ENCODE data around the gene RRP7A. TPM values are rescaled to one million over a fixed set of nuclear protein-coding genes. Genes with fewer than 3 reads are reported as not detected.
"Not testable (repeated sequence)": the region's sequence is repeated elsewhere in the genome, so short reads cannot be mapped to it uniquely, and the experiment has no call there.

RRP7A gene
- total RNA-seq, 1 experiment from 2014 or later, result 73.1 TPM

- DNase-seq (ENCODE audit: low spot score); in situ Hi-C loops (cut with HindIII; ENCODE audit: low sequenced_read_pairs): not testable (repeated sequence)
Measured at GRCh38 chr22:42508975-42509364, 10.6 kb downstream of the RRP7A start.

DNA sequence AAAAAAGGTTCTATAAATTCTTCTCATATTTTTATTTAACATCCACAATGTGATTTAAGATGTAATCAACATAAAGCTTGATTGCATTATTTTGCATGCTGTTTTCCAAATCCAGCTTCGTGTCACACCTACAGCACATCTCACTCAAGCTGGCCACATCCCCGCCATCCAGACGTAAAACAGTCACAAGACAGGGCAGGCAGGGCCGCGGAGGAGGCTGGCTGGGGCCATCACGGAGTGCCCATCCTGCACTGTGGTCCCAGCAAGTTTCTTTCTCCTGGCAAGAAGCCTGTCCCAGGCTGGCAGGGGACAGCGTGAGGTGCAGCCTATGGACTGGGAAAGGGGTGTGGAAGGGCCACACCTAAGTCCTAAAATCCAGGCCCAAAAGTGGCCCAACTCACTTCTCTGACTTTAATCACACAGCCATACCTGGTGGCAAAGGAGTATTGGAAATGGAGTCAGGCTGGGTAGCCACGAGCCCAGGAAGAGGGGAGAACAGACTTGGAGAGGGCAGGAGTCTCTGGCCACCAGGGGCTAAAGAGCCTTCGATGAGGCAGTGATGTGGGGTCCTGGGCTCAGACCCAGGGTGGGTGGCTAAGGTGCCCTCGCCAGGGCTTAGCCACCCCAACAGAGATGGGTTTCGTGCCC is 11.1 kb downstream of the RRP7A start:
- DNase-seq (ENCODE audit: low spot score); in situ Hi-C loops (cut with HindIII; ENCODE audit: low sequenced_read_pairs): not testable (repeated sequence)

- in situ Hi-C loops (cut with HindIII; ENCODE audit: low sequenced_read_pairs), result no loop called here
- DNase-seq (ENCODE audit: low spot score), result no peak
Measured at GRCh38 chr22:42500836-42501179, 18.8 kb downstream of the RRP7A start.

- in situ Hi-C loops (cut with HindIII; ENCODE audit: low sequenced_read_pairs), result no loop called here
- DNase-seq (ENCODE audit: low spot score), result peak; percentile 77
Measured at GRCh38 chr22:42500161-42500835, 19.3 kb downstream of the RRP7A start.

DNA sequence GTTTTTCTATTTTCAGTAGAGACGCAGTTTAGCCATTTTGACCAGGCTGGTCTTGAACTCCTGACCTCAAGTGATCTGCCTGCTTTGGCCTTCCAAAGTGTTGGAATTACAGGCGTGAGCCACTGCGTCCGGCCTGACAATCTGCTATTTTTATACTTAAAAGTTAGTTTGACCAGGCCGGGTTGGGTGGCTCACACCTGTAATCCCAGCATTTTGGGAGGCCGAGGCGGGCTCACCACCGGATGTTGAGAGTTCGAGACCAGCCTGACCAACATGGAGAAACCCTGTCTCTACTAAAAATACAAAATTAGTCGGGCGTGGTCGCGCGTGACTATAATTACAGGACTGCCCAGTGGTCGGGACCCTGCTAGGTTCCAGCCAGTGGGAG is 19.8 kb downstream of the RRP7A start:
- in situ Hi-C loops (cut with HindIII; ENCODE audit: low sequenced_read_pairs); DNase-seq (ENCODE audit: low spot score): not testable (repeated sequence)

- DNase-seq (ENCODE audit: low spot score); in situ Hi-C loops (cut with HindIII; ENCODE audit: low sequenced_read_pairs): not testable (repeated sequence)
Measured at GRCh38 chr22:42495533-42496141, 24.0 kb downstream of the RRP7A start.

- no peak for DNase-seq (ENCODE audit: low spot score)
- in situ Hi-C loops (cut with HindIII; ENCODE audit: low sequenced_read_pairs), result no loop called here
Measured at GRCh38 chr22:42493393-42493792, 26.2 kb downstream of the RRP7A start.

GRCh38 chr22:42492323-42492690 is 27.3 kb downstream of the RRP7A start:
- in situ Hi-C loops (cut with HindIII; ENCODE audit: low sequenced_read_pairs), result no loop called here
- no peak for DNase-seq (ENCODE audit: low spot score)

DNA sequence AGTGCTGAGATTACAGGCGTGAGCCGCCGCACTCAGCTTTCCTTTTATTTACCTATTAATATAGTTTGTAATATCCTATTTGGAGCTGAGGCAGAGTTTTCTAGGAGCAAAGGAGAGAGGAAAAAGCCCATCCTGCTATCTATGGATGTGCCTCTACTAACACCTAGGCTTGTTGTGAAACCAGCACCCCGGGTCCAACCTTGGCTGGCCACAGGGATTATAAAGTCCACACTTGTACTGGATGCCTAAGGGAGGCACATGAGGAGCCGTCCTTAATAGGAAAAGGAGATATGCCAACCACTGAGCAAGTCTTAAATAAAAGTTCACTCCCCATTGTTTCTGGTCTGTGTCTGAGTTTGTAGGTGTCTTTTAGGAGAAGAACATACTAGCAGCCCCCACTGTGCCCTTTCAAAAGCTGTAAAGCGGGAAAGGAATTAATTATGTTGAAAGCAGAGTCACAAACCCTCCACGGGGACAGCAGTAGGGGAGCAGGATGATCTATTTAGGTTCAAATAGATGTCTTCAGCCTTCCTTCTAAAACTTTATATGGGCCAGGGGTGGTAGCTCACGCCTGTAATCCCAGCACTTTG is 29.3 kb downstream of the RRP7A start:
- DNase-seq (ENCODE audit: low spot score), result no peak
- in situ Hi-C loops (cut with HindIII; ENCODE audit: low sequenced_read_pairs), result no loop called here

GRCh38 chr22:42489000-42489399 is 30.6 kb downstream of the RRP7A start:
- no peak for DNase-seq (ENCODE audit: low spot score)
- in situ Hi-C loops (cut with HindIII; ENCODE audit: low sequenced_read_pairs), result no loop called here

- in situ Hi-C loops (cut with HindIII; ENCODE audit: low sequenced_read_pairs), result no loop called here
- DNase-seq (ENCODE audit: low spot score), result no peak
Measured at GRCh38 chr22:42484506-42484905, 35.1 kb downstream of the RRP7A start.

DNA sequence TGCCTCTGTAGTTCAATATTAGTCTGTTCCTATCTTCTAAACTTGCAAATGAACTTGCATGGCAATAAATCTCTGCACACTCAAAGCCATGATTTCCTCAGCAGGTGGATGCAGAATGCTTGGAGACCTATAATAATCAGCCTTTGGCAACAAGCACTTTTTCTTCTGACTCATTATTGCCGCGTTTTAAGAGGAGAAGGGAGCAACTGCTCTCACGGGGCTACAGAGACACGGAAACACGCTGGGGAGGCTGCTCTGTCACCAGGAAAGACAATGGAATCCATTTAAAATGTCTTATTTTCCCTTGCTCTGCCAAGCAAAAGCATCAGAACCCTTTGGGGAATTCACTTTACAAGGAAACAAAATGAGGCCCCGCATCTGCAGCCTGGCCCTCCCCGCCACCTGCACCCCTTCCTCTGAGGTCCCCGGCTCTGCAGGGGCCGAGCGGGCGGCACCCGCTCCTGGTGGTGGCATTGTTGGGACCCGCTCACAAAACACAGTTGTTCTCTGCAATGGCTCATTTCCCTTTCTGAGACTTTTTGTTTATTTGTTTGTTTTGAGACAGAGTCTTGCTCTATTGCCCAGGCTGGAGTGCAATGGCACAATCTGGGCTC is 35.9 kb downstream of the RRP7A start:
- DNase-seq (ENCODE audit: low spot score); in situ Hi-C loops (cut with HindIII; ENCODE audit: low sequenced_read_pairs): not testable (repeated sequence)

- no peak for DNase-seq (ENCODE audit: low spot score)
- in situ Hi-C loops (cut with HindIII; ENCODE audit: low sequenced_read_pairs), result loop anchor here (10.0 kb wide), 1 partner anchor 100 kb away; no protein-coding TSS in a partner anchor
Measured at GRCh38 chr22:42475122-42475521, 44.5 kb downstream of the RRP7A start.

DNA sequence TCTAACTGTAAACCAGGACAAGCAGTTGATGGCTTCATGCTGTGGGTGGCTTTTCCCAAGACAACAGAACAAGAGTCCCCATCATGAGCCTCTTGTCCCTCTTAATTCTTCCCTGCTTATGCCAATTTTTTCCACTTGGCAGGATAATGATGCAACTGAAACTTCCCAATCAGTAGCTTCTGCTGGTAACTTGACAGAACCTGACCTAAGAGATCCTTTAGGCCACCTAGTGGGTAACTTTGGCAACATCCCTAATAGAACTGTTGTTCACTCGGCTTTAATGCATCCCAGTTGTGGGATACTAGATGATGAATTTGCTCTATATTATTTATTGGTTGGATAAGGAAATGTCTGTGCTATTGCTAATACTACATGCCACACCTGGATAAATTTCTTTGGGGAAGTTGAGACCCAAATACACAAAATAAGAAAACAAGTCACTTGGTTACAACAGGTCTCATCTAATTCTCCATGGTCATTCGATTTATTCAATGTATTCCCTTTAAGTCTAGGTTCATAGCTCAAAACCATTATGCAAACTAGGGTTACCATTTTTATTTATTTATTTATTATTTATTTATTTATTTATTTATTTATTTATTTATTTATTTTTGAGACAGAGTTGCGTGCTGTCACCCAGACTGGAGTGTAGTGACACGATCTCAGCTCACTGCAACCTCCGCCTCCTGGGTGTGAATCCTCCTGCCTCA is 46.0 kb downstream of the RRP7A start:
- peak; percentile 55 for DNase-seq (ENCODE audit: low spot score)
- in situ Hi-C loops (cut with HindIII; ENCODE audit: low sequenced_read_pairs), result loop anchor here (10.0 kb wide), 1 partner anchor 99 kb away; no protein-coding TSS in a partner anchor

- in situ Hi-C loops (cut with HindIII; ENCODE audit: low sequenced_read_pairs), result loop anchor here (10.0 kb wide), 1 partner anchor 98 kb away; no protein-coding TSS in a partner anchor
- no peak for DNase-seq (ENCODE audit: low spot score)
Measured at GRCh38 chr22:42472671-42473070, 46.9 kb downstream of the RRP7A start.

DNA sequence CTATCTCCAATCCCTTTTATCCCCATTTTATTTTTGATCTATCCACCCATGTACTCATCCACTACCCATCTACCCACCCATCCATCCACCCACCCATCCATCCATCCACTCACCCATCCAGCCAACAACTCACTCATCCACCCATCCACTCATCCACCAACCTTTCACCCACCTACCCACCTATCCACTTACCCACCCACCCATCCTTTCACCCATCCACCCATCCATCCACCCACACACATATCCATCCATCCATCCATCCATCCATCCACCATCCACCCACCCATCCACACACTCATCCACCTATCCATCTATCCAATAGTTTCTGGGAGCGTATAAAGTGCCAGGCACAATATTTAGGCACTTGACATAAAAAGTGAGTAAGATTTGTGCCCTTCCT is 48.2 kb downstream of the RRP7A start:
- no peak for DNase-seq (ENCODE audit: low spot score)
- in situ Hi-C loops (cut with HindIII; ENCODE audit: low sequenced_read_pairs), result loop anchor here (10.0 kb wide), 1 partner anchor 97 kb away; no protein-coding TSS in a partner anchor

DNA sequence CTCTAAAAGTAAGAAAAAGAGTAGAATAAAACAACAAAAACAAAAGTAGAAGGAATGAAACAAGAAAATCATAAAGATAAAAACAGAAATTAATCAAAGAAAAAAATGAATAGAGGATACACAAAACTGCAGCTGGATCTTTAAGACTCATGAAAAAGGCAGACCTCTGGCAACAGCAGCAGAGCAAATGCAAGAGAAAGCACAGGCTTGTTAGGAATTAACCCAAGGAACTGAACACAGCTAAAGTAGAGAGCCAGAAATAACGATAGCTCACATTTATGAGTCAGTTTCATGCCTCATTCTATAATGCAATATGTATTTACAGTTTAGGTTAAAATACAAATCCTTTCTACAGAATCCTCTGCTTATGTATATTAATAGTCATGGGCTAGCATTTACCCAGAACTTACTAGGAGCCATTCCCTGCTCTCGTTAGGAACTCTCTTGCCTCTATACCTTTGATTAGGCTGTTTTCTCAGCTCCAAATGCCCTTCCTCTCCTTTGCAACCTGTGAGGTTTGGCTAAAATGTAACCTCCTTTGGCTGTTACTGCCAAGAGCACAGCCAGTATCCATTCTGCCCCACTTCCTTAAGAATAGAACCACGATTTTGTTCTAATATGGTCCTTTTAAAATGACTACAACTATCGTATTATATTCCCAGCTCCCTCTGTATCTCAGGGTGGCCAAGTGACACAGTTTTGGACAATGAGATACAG is 49.1 kb downstream of the RRP7A start:
- peak; percentile 9 for DNase-seq (ENCODE audit: low spot score)

GRCh38 chr22:42468841-42469240 is 50.8 kb downstream of the RRP7A start:
- in situ Hi-C loops (cut with HindIII; ENCODE audit: low sequenced_read_pairs), result no loop called here
- DNase-seq (ENCODE audit: low spot score), result no peak

More for the DNA sequence above, 49.1 kb downstream of the RRP7A start:
- in situ Hi-C loops (cut with HindIII; ENCODE audit: low sequenced_read_pairs), result loop anchor here (10.0 kb wide), 1 partner anchor 96 kb away; no protein-coding TSS in a partner anchor
